Activated CD8-positive, alpha-beta memory T cell treated with anti-CD3 and anti-CD28 coated beads for 24 hours (primary cell): ENCODE results near the gene TP53BP1.

Experiments
- DNase-seq: peaks from one replicate; pipeline ENCODE4 v3.0.0-alpha.2; 2020

TP53BP1 gene

GRCh38 chr15:43487271-43487895 is 5.6 kb downstream of the TP53BP1 start:
- DNase-seq = no peak

GRCh38 chr15:43484455-43484854 is 8.5 kb downstream of the TP53BP1 start:
- no peak for DNase-seq

- DNase-seq = no peak
These were observed 9.4 kb downstream of the TP53BP1 start for GRCh38 chr15:43483297-43484128.

GRCh38 chr15:43473885-43474284 is 19.1 kb downstream of the TP53BP1 start:
- no peak for DNase-seq

- DNase-seq = no peak
These were observed 21.0 kb downstream of the TP53BP1 start for GRCh38 chr15:43471975-43472374.

- DNase-seq = no peak
These were observed 23.1 kb downstream of the TP53BP1 start for GRCh38 chr15:43469867-43470266.

GRCh38 chr15:43465100-43465499 is 27.9 kb downstream of the TP53BP1 start:
- DNase-seq = no peak

- no peak for DNase-seq
These were observed 29.0 kb downstream of the TP53BP1 start for GRCh38 chr15:43463998-43464397.

- DNase-seq = no peak
These were observed 29.4 kb downstream of the TP53BP1 start for GRCh38 chr15:43463507-43463906.

- DNase-seq = no peak
These were observed 43.0 kb downstream of the TP53BP1 start for GRCh38 chr15:43449981-43450380.

- DNase-seq = no peak
These were observed 46.6 kb downstream of the TP53BP1 start for GRCh38 chr15:43446344-43446743.

GRCh38 chr15:43441316-43441715 is 51.6 kb downstream of the TP53BP1 start:
- DNase-seq = no peak

GRCh38 chr15:43440721-43441281 is 52.2 kb downstream of the TP53BP1 start:
- DNase-seq = peak; percentile 58

GRCh38 chr15:43439268-43439667 is 53.7 kb downstream of the TP53BP1 start:
- no peak for DNase-seq

GRCh38 chr15:43436395-43436794 is 56.6 kb downstream of the TP53BP1 start:
- no peak for DNase-seq

- no peak for DNase-seq
These were observed 58.5 kb downstream of the TP53BP1 start for GRCh38 chr15:43434446-43434845.

GRCh38 chr15:43433661-43434303 is 59.2 kb downstream of the TP53BP1 start:
- no peak for DNase-seq

GRCh38 chr15:43433165-43433564 is 59.8 kb downstream of the TP53BP1 start:
- no peak for DNase-seq

- DNase-seq = no peak
These were observed 63.3 kb downstream of the TP53BP1 start for GRCh38 chr15:43429687-43430086.

- DNase-seq = no peak
These were observed 69.2 kb downstream of the TP53BP1 start for GRCh38 chr15:43423793-43424192.

GRCh38 chr15:43420876-43421275 is 72.1 kb downstream of the TP53BP1 start:
- no peak for DNase-seq

GRCh38 chr15:43420435-43420834 is 72.5 kb downstream of the TP53BP1 start:
- no peak for DNase-seq

- no peak for DNase-seq
These were observed 78.8 kb downstream of the TP53BP1 start for GRCh38 chr15:43414196-43414595.

GRCh38 chr15:43412096-43412495 is 80.9 kb downstream of the TP53BP1 start:
- no peak for DNase-seq
